NT2/D1 (cell line): Measurements from ENCODE around the gene ADRB2.

Experiments used
- DNase-seq: peaks from one replicate; pipeline ENCODE4 v3.0.0-alpha.2; 2011; ENCODE audit warnings: low read depth, low spot score
- H3K27me3 ChIP-seq: 2 replicates; pipeline ENCODE4 v1.6.0; 2011; ENCODE audit warnings: mild to moderate bottlenecking; ENCODE audit not compliant: insufficient read length, insufficient read depth
- H3K36me3 ChIP-seq: 2 replicates; pipeline ENCODE4 v1.6.1; 2011; ENCODE audit warnings: mild to moderate bottlenecking, low read length, mixed read lengths; ENCODE audit not compliant: insufficient read depth, insufficient read length
- H3K4me1 ChIP-seq: 2 replicates; pipeline ENCODE4 v1.5.1; 2011; ENCODE audit not compliant: insufficient read depth, insufficient read length
- H3K4me3 ChIP-seq: 2 replicates; pipeline ENCODE4 v1.5.1; 2011; ENCODE audit warnings: low read depth; ENCODE audit not compliant: insufficient read length
- H3K9ac ChIP-seq: 2 replicates; pipeline ENCODE4 v1.6.0; 2011; ENCODE audit warnings: low read depth; ENCODE audit not compliant: insufficient read length
- H3K9me3 ChIP-seq: 2 replicates; pipeline ENCODE4 v1.5.1; 2011; ENCODE audit warnings: mild to moderate bottlenecking, low read length; ENCODE audit not compliant: insufficient read depth
- SUZ12 ChIP-seq: IDR thresholded peaks from 2 replicates; pipeline ENCODE4 v1.6.1; 2011; ENCODE audit not compliant: insufficient read length, insufficient read depth; ENCODE audit errors: extremely low read depth
- YY1 ChIP-seq: IDR thresholded peaks from 2 replicates; pipeline ENCODE4 v1.6.1; 2011; ENCODE audit not compliant: insufficient read length, insufficient read depth
- ZNF274 ChIP-seq: IDR thresholded peaks from 2 replicates; pipeline ENCODE4 v1.6.1; 2011; ENCODE audit warnings: mild to moderate bottlenecking, low read depth, low read length

The ADRB2 gene

GRCh38 chr5:148788636-148789035, 37.8 kb upstream of the ADRB2 start:
- no peak overlapping the region for H3K9ac ChIP-seq
- no peaks in the 10 kb centered on the region for H3K9me3 ChIP-seq
- no peak for DNase-seq
- H3K4me3 ChIP-seq, result no peak overlapping the region
- H3K27me3 ChIP-seq, result no peaks in the 10 kb centered on the region
- no peaks in the 10 kb centered on the region for H3K4me1 ChIP-seq
- no peaks in the 10 kb centered on the region for H3K36me3 ChIP-seq
- no peak for TF ChIP-seq SUZ12
- TF ChIP-seq ZNF274, result no peak
- TF ChIP-seq YY1, result no peak

- DNase-seq, result no peak
- Histone ChIP-seq H3K27me3 (no peaks in the 10 kb centered on the region), H3K4me3 (no peak overlapping the region), H3K36me3 (no peaks in the 10 kb centered on the region), H3K9me3 (no peaks in the 10 kb centered on the region), H3K9ac (no peak overlapping the region), H3K4me1 (no peaks in the 10 kb centered on the region)
- TF ChIP-seq ZNF274 (no peak), YY1 (no peak), SUZ12 (no peak)
Measured at GRCh38 chr5:148790545-148791333, 35.7 kb upstream of the ADRB2 start.

GRCh38 chr5:148791334-148791667, 35.1 kb upstream of the ADRB2 start:
- no peaks in the 10 kb centered on the region for H3K27me3 ChIP-seq
- H3K36me3 ChIP-seq, result no peaks in the 10 kb centered on the region
- TF ChIP-seq SUZ12 (no peak), YY1 (no peak), ZNF274 (no peak)
- H3K9me3 ChIP-seq, result no peaks in the 10 kb centered on the region
- H3K4me1 ChIP-seq, result no peaks in the 10 kb centered on the region
- DNase-seq, result no peak
- H3K9ac ChIP-seq, result no peak overlapping the region
- H3K4me3 ChIP-seq, result no peak overlapping the region

- H3K4me1 ChIP-seq, result no peaks in the 10 kb centered on the region
- no peaks in the 10 kb centered on the region for H3K36me3 ChIP-seq
- no peaks in the 10 kb centered on the region for H3K9me3 ChIP-seq
- no peak for DNase-seq
- no peak overlapping the region for H3K4me3 ChIP-seq
- no peak for TF ChIP-seq YY1
- no peak for TF ChIP-seq SUZ12
- no peaks in the 10 kb centered on the region for H3K27me3 ChIP-seq
- no peak overlapping the region for H3K9ac ChIP-seq
Measured at GRCh38 chr5:148791696-148792095, 34.7 kb upstream of the ADRB2 start.

- TF ChIP-seq YY1 (no peak), ZNF274 (no peak), SUZ12 (no peak)
- Histone ChIP-seq H3K27me3 (no peaks in the 10 kb centered on the region), H3K4me1 (no peaks in the 10 kb centered on the region), H3K4me3 (no peak overlapping the region), H3K9ac (no peak overlapping the region), H3K9me3 (no peaks in the 10 kb centered on the region), H3K36me3 (no peaks in the 10 kb centered on the region)
- DNase-seq, result no peak
Measured at GRCh38 chr5:148792744-148793143, 33.7 kb upstream of the ADRB2 start.

GRCh38 chr5:148793261-148793660, 33.1 kb upstream of the ADRB2 start:
- H3K9ac ChIP-seq, result no peak overlapping the region
- no peak for TF ChIP-seq YY1
- no peak for TF ChIP-seq SUZ12
- no peak for TF ChIP-seq ZNF274
- no peak overlapping the region for H3K4me3 ChIP-seq
- H3K36me3 ChIP-seq, result no peaks in the 10 kb centered on the region
- H3K27me3 ChIP-seq, result no peaks in the 10 kb centered on the region
- no peaks in the 10 kb centered on the region for H3K9me3 ChIP-seq
- DNase-seq, result no peak
- H3K4me1 ChIP-seq, result no peaks in the 10 kb centered on the region

- Histone ChIP-seq H3K4me3 (no peak overlapping the region), H3K9me3 (no peaks in the 10 kb centered on the region), H3K9ac (no peak overlapping the region), H3K27me3 (no peaks in the 10 kb centered on the region), H3K4me1 (no peaks in the 10 kb centered on the region), H3K36me3 (no peaks in the 10 kb centered on the region)
- TF ChIP-seq SUZ12 (no peak), YY1 (no peak), ZNF274 (no peak)
- DNase-seq, result no peak
Measured at GRCh38 chr5:148794275-148794674, 32.1 kb upstream of the ADRB2 start.
